Stimulated activated CD8-positive, alpha-beta memory T cell treated with anti-CD3 and anti-CD28 coated beads, Interleukin-15, amount 100 ng/mL, for 24 hours (primary cell): ENCODE measurements around the gene DESI2.

Source experiments
- DNase-seq: peaks from one replicate; pipeline ENCODE4 v3.0.0-alpha.2; 2020; ENCODE audit warnings: low read depth

DESI2 gene

GRCh38 chr1:244652623-244653438 is at the start of gene DESI2:
TSS of gene DESI2 (plus strand) at chr1:244653126. CDS start at chr1:244653314, 188 bp downstream.
- peak; percentile 86 for DNase-seq

GRCh38 chr1:244603498-244603897 is 49.4 kb upstream of the DESI2 start:
- DNase-seq: no peak

- no peak for DNase-seq
Measured at GRCh38 chr1:244605835-244606370, 47.0 kb upstream of the DESI2 start.

- DNase-seq: no peak
Measured at GRCh38 chr1:244614113-244614836, 38.7 kb upstream of the DESI2 start.

GRCh38 chr1:244614879-244615278 is 38.0 kb upstream of the DESI2 start:
- DNase-seq: no peak

- no peak for DNase-seq
Measured at GRCh38 chr1:244615301-244615700, 37.6 kb upstream of the DESI2 start.

- DNase-seq: no peak
Measured at GRCh38 chr1:244626709-244627108, 26.2 kb upstream of the DESI2 start.

- no peak for DNase-seq
Measured at GRCh38 chr1:244628789-244629188, 24.1 kb upstream of the DESI2 start.

- no peak for DNase-seq
Measured at GRCh38 chr1:244633140-244633539, 19.8 kb upstream of the DESI2 start.

GRCh38 chr1:244634546-244634945 is 18.4 kb upstream of the DESI2 start:
- no peak for DNase-seq

- DNase-seq: no peak
Measured at GRCh38 chr1:244636488-244637259, 16.3 kb upstream of the DESI2 start.

- no peak for DNase-seq
Measured at GRCh38 chr1:244639561-244639960, 13.4 kb upstream of the DESI2 start.

- DNase-seq: no peak
Measured at GRCh38 chr1:244640917-244641316, 12.0 kb upstream of the DESI2 start.

GRCh38 chr1:244642526-244642925 is 10.4 kb upstream of the DESI2 start:
- no peak for DNase-seq

- no peak for DNase-seq
Measured at GRCh38 chr1:244642988-244643387, 9.9 kb upstream of the DESI2 start.

- DNase-seq: no peak
Measured at GRCh38 chr1:244645414-244645813, 7.5 kb upstream of the DESI2 start.

GRCh38 chr1:244645890-244646289 is 7.0 kb upstream of the DESI2 start:
- no peak for DNase-seq

GRCh38 chr1:244647819-244648218 is 5.1 kb upstream of the DESI2 start:
- no peak for DNase-seq

GRCh38 chr1:244651956-244652622 is 837 bp upstream of the DESI2 start:
- no peak for DNase-seq

- no peak for DNase-seq
Measured at GRCh38 chr1:244653439-244654107, 647 bp downstream of the DESI2 start.
